Fibroblast of villous mesenchyme (primary cell): ENCODE data around the gene CBFA2T3. TPM values are rescaled to one million over a fixed set of nuclear protein-coding genes. Genes with fewer than 3 reads are reported as not detected.

Experiments used
- DNase-seq: peaks from one replicate; pipeline ENCODE4 v3.0.0-alpha.2; 2010; ENCODE audit warnings: low read depth
- H3K4me3 ChIP-seq: 2 replicates; pipeline ENCODE4 v1.5.1; 2011; ENCODE audit warnings: low read depth, mild to moderate bottlenecking, low read length
- total RNA-seq: library from RNA; depleted of rRNA; stranded (reverse); fragments of >200 nt; gene quantifications from 2 replicates; pipeline ENCODE4 v1.2.3, GENCODE V29; 2012
- TF ChIP-seq, protein P1 (sequence below): IDR thresholded peaks from 2 replicates; pipeline ENCODE4 v1.5.1; 2012; ENCODE audit warnings: low read depth, mild to moderate bottlenecking, low read length; ENCODE audit not compliant: insufficient read depth

Gene CBFA2T3
- total RNA-seq, 1 donor: not detected

- TF ChIP-seq, protein P1, sequence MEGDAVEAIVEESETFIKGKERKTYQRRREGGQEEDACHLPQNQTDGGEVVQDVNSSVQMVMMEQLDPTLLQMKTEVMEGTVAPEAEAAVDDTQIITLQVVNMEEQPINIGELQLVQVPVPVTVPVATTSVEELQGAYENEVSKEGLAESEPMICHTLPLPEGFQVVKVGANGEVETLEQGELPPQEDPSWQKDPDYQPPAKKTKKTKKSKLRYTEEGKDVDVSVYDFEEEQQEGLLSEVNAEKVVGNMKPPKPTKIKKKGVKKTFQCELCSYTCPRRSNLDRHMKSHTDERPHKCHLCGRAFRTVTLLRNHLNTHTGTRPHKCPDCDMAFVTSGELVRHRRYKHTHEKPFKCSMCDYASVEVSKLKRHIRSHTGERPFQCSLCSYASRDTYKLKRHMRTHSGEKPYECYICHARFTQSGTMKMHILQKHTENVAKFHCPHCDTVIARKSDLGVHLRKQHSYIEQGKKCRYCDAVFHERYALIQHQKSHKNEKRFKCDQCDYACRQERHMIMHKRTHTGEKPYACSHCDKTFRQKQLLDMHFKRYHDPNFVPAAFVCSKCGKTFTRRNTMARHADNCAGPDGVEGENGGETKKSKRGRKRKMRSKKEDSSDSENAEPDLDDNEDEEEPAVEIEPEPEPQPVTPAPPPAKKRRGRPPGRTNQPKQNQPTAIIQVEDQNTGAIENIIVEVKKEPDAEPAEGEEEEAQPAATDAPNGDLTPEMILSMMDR: no peak
- DNase-seq: no peak
- H3K4me3 ChIP-seq: no peak overlapping the region
These were observed 134.2 kb downstream of the CBFA2T3 start for GRCh38 chr16:88842806-88843205.

- no peak overlapping the region for H3K4me3 ChIP-seq
- TF ChIP-seq, protein P1: no peak
- no peak for DNase-seq
These were observed 134.7 kb downstream of the CBFA2T3 start for GRCh38 chr16:88842308-88842756.

DNA sequence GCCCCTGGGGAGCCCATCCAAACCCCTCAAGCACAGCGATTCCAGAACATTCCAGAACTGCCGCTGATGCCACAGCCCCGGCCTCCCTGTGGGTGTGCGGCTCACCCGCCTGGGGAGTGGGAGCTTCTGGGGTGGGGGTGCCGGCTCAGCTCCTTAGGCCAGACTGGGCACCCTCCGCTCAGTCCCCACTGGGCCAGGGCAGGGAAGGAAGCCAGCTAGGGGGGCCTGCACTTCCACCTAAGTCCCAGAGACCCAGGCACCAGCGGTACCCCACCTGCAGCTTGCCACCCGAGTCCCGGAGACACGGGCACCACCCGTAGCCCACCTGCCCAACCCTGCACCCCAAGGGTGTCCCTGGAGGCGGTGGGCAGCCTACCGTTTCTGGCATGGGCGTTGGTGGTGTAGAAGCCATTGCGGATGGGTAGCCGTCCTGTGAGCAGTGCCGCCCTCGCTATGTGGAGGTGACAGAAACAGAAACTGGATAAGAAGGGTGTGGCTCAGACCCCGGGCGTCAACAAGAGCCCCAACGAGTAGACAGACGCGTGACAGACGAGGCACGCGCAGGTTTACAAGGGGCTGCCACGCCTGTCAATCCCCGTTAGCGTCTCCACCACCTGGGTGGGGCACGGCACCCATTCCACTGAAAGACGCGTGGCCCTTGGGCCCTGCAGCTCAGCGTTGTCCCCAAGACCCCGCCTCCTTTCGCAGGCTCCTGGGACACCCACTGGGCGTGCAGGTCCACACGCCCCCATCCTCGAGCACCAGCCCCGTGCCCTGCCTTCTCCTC, 135.3 kb downstream of the CBFA2T3 start:
- no peak overlapping the region for H3K4me3 ChIP-seq
- TF ChIP-seq, protein P1: no peak
- DNase-seq: no peak

GRCh38 chr16:88840600-88841215, 136.3 kb downstream of the CBFA2T3 start:
- TF ChIP-seq, protein P1: no peak
- DNase-seq: no peak
- no peak overlapping the region for H3K4me3 ChIP-seq

DNA sequence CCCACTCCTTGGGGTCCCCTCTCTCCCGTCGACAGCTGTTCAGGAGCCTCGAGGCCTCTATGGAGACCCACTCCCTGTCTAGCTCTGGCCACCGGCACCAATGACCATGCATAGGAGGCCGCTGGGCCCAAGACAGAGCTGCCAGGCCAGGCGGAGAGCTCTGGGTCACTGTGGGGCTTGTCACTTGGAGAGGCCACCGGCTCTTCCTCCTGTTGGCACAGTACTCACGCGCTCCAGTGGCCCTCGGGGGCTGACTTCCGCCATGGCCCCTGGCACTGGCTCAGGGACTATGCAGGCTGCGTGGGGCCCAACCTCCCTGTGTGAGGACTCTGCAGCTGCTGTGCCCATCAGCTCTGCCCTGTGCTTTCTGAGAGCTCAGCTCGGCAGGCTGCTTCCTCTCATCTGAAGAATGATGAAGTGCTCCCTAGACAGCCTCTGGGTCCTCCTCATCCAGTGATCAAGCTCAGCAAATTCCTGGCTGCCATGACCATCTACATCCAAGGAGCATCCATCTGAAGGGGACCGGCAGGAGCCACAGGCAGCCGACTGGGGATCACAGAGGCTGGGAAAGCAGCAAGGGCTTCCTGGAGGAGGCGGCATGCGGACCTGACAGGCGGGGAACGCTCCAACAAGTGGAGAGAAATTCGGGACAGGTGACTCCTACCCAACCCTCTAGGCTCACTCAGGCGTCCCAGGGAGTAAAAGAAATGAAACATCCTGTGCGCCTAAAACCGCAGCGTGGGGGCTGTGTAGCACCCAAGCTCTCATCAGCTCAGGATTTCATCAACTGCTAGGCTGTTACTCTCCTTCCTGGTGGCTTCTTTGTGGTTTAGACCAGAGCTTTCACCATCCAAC, 137.0 kb downstream of the CBFA2T3 start:
- H3K4me3 ChIP-seq: no peak overlapping the region
- TF ChIP-seq, protein P1: no peak
- no peak for DNase-seq

DNA sequence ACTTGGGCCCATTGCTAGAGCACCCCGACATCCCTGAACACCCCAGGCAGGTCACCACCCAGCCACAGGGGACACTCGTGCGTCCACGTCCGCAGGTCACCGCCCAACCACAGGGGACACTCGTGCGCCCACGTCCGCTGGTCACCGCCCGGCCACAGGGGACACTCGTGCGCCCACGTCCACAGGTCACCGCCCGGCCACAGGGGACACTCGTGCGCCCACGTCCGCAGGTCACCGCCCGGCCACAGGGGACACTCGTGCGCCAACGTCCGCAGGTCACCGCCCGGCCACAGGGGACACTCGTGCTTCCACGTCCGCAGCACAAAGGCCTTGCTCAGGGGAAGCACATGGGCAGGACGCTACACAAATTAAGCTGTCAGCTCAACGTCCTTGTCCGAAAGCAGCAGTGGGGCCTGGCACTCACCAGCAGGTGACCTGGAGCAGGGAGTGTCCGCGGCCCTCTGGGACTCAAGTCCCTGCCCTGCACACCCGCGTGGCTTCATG, 137.9 kb downstream of the CBFA2T3 start:
- no peak for DNase-seq
- no peak overlapping the region for H3K4me3 ChIP-seq
- TF ChIP-seq, protein P1: no peak
